C1 segment of cervical spinal cord (tissue), 14 donors: ENCODE measurements around the gene ECHS1.

Experiments used
- DNase-seq, 14 donors: peaks; one replicate each; lab custom pipeline; 2025; lab: John Stamatoyannopoulos, UW

ECHS1 gene

GRCh38 chr10:133341983-133342382 is 31.2 kb downstream of the ECHS1 start:
- DNase-seq: no peak

GRCh38 chr10:133339708-133340380 is 33.3 kb downstream of the ECHS1 start:
- no peak for DNase-seq

- no peak for DNase-seq
Observed at GRCh38 chr10:133338080-133339071, 34.8 kb downstream of the ECHS1 start.

GRCh38 chr10:133337370-133337725 is 35.8 kb downstream of the ECHS1 start:
- no peak for DNase-seq

GRCh38 chr10:133336577-133337369 is 36.4 kb downstream of the ECHS1 start, which contains the start of gene CALY:
Gene CALY, minus strand, starts transcription at chr10:133336896. Its CDS starts 7,907 bp downstream, at chr10:133328989.
- peak in 1 of 14 donors; percentile 78 for DNase-seq

GRCh38 chr10:133336118-133336576 is 37.0 kb downstream of the ECHS1 start:
- no peak for DNase-seq

- peak in 1 of 14 donors; percentile 61 for DNase-seq
Observed at GRCh38 chr10:133335246-133336117, 37.7 kb downstream of the ECHS1 start.

- DNase-seq: peak in 1 of 14 donors; percentile 43
Observed at GRCh38 chr10:133334503-133335245, 38.5 kb downstream of the ECHS1 start.

GRCh38 chr10:133332936-133333699 is 40.0 kb downstream of the ECHS1 start:
- no peak for DNase-seq

- DNase-seq: peak in 12 of 14 donors; percentile 15 to 80 (median 70)
Observed at GRCh38 chr10:133329491-133330202, 43.5 kb downstream of the ECHS1 start.

- no peak for DNase-seq
Observed at GRCh38 chr10:133328358-133329343, 44.5 kb downstream of the ECHS1 start.

GRCh38 chr10:133327651-133328357 is 45.4 kb downstream of the ECHS1 start:
- DNase-seq: peak in 1 of 14 donors; percentile 39

- DNase-seq: no peak
Observed at GRCh38 chr10:133326745-133327650, 46.2 kb downstream of the ECHS1 start.

GRCh38 chr10:133326223-133326551 is 47.0 kb downstream of the ECHS1 start:
- DNase-seq: peak in 1 of 14 donors; percentile 27

- no peak for DNase-seq
Observed at GRCh38 chr10:133325440-133326222, 47.5 kb downstream of the ECHS1 start.
